Measurements from ENCODE around the gene MGLL.
A peak's percentile ranks its signal among the peaks of the same experiment; 100 is the strongest.

Gene MGLL

GRCh38 chr3:127773752-127774395 is 48.4 kb downstream of the MGLL start:
- Mint-ChIP-seq H3K27me3 (no peaks in the 10 kb centered on the region), H3K27ac (peak overlapping the region; percentile 48), H3K4me1 (peaks cover 11% of the 10 kb centered on the region), H3K36me3 (no peaks in the 10 kb centered on the region), H3K9me3 (peaks cover 5% of the 10 kb centered on the region), H3K4me3 (no peak overlapping the region)
- DNase-seq (ENCODE audit: low spot score in 2 of 2): no peak
- ATAC-seq (ENCODE audit: low read depth): no peak

GRCh38 chr3:127772827-127773751 is 49.2 kb downstream of the MGLL start:
- Mint-ChIP-seq H3K27me3 (no peaks in the 10 kb centered on the region), H3K4me1 (peaks cover 11% of the 10 kb centered on the region), H3K4me3 (no peak overlapping the region), H3K36me3 (peaks cover 2% of the 10 kb centered on the region), H3K27ac (no peak overlapping the region), H3K9me3 (peaks cover 8% of the 10 kb centered on the region)
- ATAC-seq (ENCODE audit: low read depth) (no peak), DNase-seq (ENCODE audit: low spot score in 2 of 2) (no peak)

- Mint-ChIP-seq H3K4me1 (peaks cover 11% of the 10 kb centered on the region), H3K4me3 (no peak overlapping the region), H3K9me3 (peaks cover 6% of the 10 kb centered on the region), H3K27ac (no peak overlapping the region), H3K36me3 (peaks cover 2% of the 10 kb centered on the region), H3K27me3 (no peaks in the 10 kb centered on the region)
- ATAC-seq (ENCODE audit: low read depth): no peak
- no peak for DNase-seq (ENCODE audit: low spot score in 2 of 2)
Measured at GRCh38 chr3:127772273-127772672, 50.0 kb downstream of the MGLL start.

- no peak overlapping the region for H3K4me3 Mint-ChIP-seq
- ATAC-seq (ENCODE audit: low read depth) (no peak), DNase-seq (ENCODE audit: low spot score in 2 of 2) (no peak)
- no peak overlapping the region for H3K27ac Mint-ChIP-seq
- H3K9me3 Mint-ChIP-seq: peaks cover 6% of the 10 kb centered on the region
- no peaks in the 10 kb centered on the region for H3K27me3 Mint-ChIP-seq
- H3K36me3 Mint-ChIP-seq: peaks cover 2% of the 10 kb centered on the region
- H3K4me1 Mint-ChIP-seq: peaks cover 11% of the 10 kb centered on the region
Measured at GRCh38 chr3:127771746-127772145, 50.6 kb downstream of the MGLL start.

- Mint-ChIP-seq H3K4me1 (peaks cover 8% of the 10 kb centered on the region), H3K9me3 (peaks cover 6% of the 10 kb centered on the region), H3K36me3 (peaks cover 2% of the 10 kb centered on the region), H3K4me3 (no peak overlapping the region), H3K27ac (no peak overlapping the region), H3K27me3 (peaks cover 1% of the 10 kb centered on the region)
- DNase-seq (ENCODE audit: low spot score in 2 of 2): no peak
- ATAC-seq (ENCODE audit: low read depth): no peak
Measured at GRCh38 chr3:127770671-127771355, 51.5 kb downstream of the MGLL start.

- no peak overlapping the region for H3K27ac Mint-ChIP-seq
- H3K27me3 Mint-ChIP-seq: peaks cover 1% of the 10 kb centered on the region
- no peak overlapping the region for H3K4me3 Mint-ChIP-seq
- peaks cover 6% of the 10 kb centered on the region for H3K9me3 Mint-ChIP-seq
- no peak for DNase-seq (ENCODE audit: low spot score in 2 of 2)
- peaks cover 2% of the 10 kb centered on the region for H3K36me3 Mint-ChIP-seq
- ATAC-seq (ENCODE audit: low read depth): no peak
- peaks cover 5% of the 10 kb centered on the region for H3K4me1 Mint-ChIP-seq
Measured at GRCh38 chr3:127769284-127770081, 52.8 kb downstream of the MGLL start.

- DNase-seq (ENCODE audit: low spot score in 2 of 2): no peak
- H3K36me3 Mint-ChIP-seq: peaks cover 2% of the 10 kb centered on the region
- H3K9me3 Mint-ChIP-seq: peaks cover 6% of the 10 kb centered on the region
- no peak for ATAC-seq (ENCODE audit: low read depth)
- peaks cover 3% of the 10 kb centered on the region for H3K27me3 Mint-ChIP-seq
- peaks cover 7% of the 10 kb centered on the region for H3K4me1 Mint-ChIP-seq
- no peak overlapping the region for H3K27ac Mint-ChIP-seq
- no peak overlapping the region for H3K4me3 Mint-ChIP-seq
Measured at GRCh38 chr3:127768346-127769008, 53.8 kb downstream of the MGLL start.

GRCh38 chr3:127767126-127767525 is 55.2 kb downstream of the MGLL start:
- no peak overlapping the region for H3K27ac Mint-ChIP-seq

GRCh38 chr3:127765735-127766134 is 56.6 kb downstream of the MGLL start:
- H3K4me1 Mint-ChIP-seq: peaks cover 22% of the 10 kb centered on the region
- DNase-seq (ENCODE audit: low spot score in 2 of 2) (no peak), ATAC-seq (ENCODE audit: low read depth) (no peak)
- no peak overlapping the region for H3K4me3 Mint-ChIP-seq
- peaks cover 3% of the 10 kb centered on the region for H3K27me3 Mint-ChIP-seq
- H3K36me3 Mint-ChIP-seq: peaks cover 2% of the 10 kb centered on the region
- H3K9me3 Mint-ChIP-seq: peaks cover 6% of the 10 kb centered on the region
- no peak overlapping the region for H3K27ac Mint-ChIP-seq

More at GRCh38 chr3:127767126-127767525, 55.2 kb downstream of the MGLL start:
- Mint-ChIP-seq H3K27me3 (peaks cover 3% of the 10 kb centered on the region), H3K4me3 (no peak overlapping the region), H3K4me1 (peaks cover 13% of the 10 kb centered on the region), H3K36me3 (peaks cover 2% of the 10 kb centered on the region), H3K9me3 (peaks cover 6% of the 10 kb centered on the region)
- DNase-seq (ENCODE audit: low spot score in 2 of 2) (no peak), ATAC-seq (ENCODE audit: low read depth) (no peak)

GRCh38 chr3:127764841-127765362 is 57.4 kb downstream of the MGLL start:
- peaks cover 6% of the 10 kb centered on the region for H3K9me3 Mint-ChIP-seq
- H3K27ac Mint-ChIP-seq: peak overlapping the region; percentile 35
- H3K4me1 Mint-ChIP-seq: peaks cover 22% of the 10 kb centered on the region
- H3K36me3 Mint-ChIP-seq: peaks cover 2% of the 10 kb centered on the region
- no peak for DNase-seq (ENCODE audit: low spot score in 2 of 2)
- peaks cover 3% of the 10 kb centered on the region for H3K27me3 Mint-ChIP-seq
- no peak for ATAC-seq (ENCODE audit: low read depth)
- H3K4me3 Mint-ChIP-seq: no peak overlapping the region

GRCh38 chr3:127764301-127764700 is 58.0 kb downstream of the MGLL start:
- peaks cover 6% of the 10 kb centered on the region for H3K9me3 Mint-ChIP-seq
- H3K27ac Mint-ChIP-seq: no peak overlapping the region
- DNase-seq (ENCODE audit: low spot score in 2 of 2) (no peak), ATAC-seq (ENCODE audit: low read depth) (no peak)
- no peak overlapping the region for H3K4me3 Mint-ChIP-seq
- peaks cover 3% of the 10 kb centered on the region for H3K27me3 Mint-ChIP-seq
- H3K4me1 Mint-ChIP-seq: peaks cover 22% of the 10 kb centered on the region
- H3K36me3 Mint-ChIP-seq: peaks cover 2% of the 10 kb centered on the region

- DNase-seq (ENCODE audit: low spot score in 2 of 2) (no peak), ATAC-seq (ENCODE audit: low read depth) (no peak)
- no peak overlapping the region for H3K4me3 Mint-ChIP-seq
- H3K27ac Mint-ChIP-seq: no peak overlapping the region
- H3K27me3 Mint-ChIP-seq: peaks cover 3% of the 10 kb centered on the region
- H3K9me3 Mint-ChIP-seq: peaks cover 6% of the 10 kb centered on the region
- H3K36me3 Mint-ChIP-seq: peaks cover 2% of the 10 kb centered on the region
- H3K4me1 Mint-ChIP-seq: peaks cover 22% of the 10 kb centered on the region
Measured at GRCh38 chr3:127763816-127764215, 58.5 kb downstream of the MGLL start.

- peaks cover 22% of the 10 kb centered on the region for H3K4me1 Mint-ChIP-seq
- H3K9me3 Mint-ChIP-seq: peaks cover 3% of the 10 kb centered on the region
- H3K4me3 Mint-ChIP-seq: no peak overlapping the region
- no peak overlapping the region for H3K27ac Mint-ChIP-seq
- H3K27me3 Mint-ChIP-seq: peaks cover 3% of the 10 kb centered on the region
- DNase-seq (ENCODE audit: low spot score in 2 of 2) (no peak), ATAC-seq (ENCODE audit: low read depth) (no peak)
- no peaks in the 10 kb centered on the region for H3K36me3 Mint-ChIP-seq
Measured at GRCh38 chr3:127763337-127763736, 59.0 kb downstream of the MGLL start.

All from memory B cell (primary cell).